Osteoblast (primary cell): ENCODE results near the gene BRF1. TPM values are rescaled to one million over a fixed set of nuclear protein-coding genes. Genes with fewer than 3 reads are reported as not detected.

Experiments
- DNase-seq: peaks from one replicate; pipeline ENCODE4 v3.0.0; 2011; ENCODE audit warnings: low spot score, mixed read lengths; ENCODE audit not compliant: insufficient read length; ENCODE audit errors: missing footprints
- H2AFZ ChIP-seq: 2 replicates; pipeline ENCODE4 v1.6.0; 2011; ENCODE audit warnings: mild to moderate bottlenecking, low read length
- H3K27ac ChIP-seq: 2 replicates; pipeline ENCODE4 v1.5.1; 2011; ENCODE audit warnings: mild to moderate bottlenecking, low read depth, low read length, moderate library complexity
- H3K27me3 ChIP-seq: 2 replicates; pipeline ENCODE4 v1.6.0; 2012; ENCODE audit warnings: mild to moderate bottlenecking, control low read depth, inconsistent platforms, low read length, moderate library complexity; ENCODE audit not compliant: insufficient read depth
- H3K36me3 ChIP-seq: 2 replicates; pipeline ENCODE4 v1.5.1; 2011; ENCODE audit warnings: mild to moderate bottlenecking, low read length, control low read depth, moderate library complexity; ENCODE audit not compliant: insufficient read depth
- H3K4me1 ChIP-seq: 2 replicates; pipeline ENCODE4 v1.5.1; 2011; ENCODE audit warnings: mild to moderate bottlenecking, low read length, control low read depth, moderate library complexity; ENCODE audit not compliant: insufficient read depth
- H3K4me2 ChIP-seq: 2 replicates; pipeline ENCODE4 v1.6.0; 2011; ENCODE audit warnings: mild to moderate bottlenecking, low read length; ENCODE audit not compliant: insufficient read depth
- H3K4me3 ChIP-seq: fragments of 200-600 bp; sonication (generic); 3 replicates; pipeline ENCODE4 v1.5.1; 2012; ENCODE audit warnings: mild to moderate bottlenecking, low read length, inconsistent platforms; ENCODE audit not compliant: insufficient read depth
- H3K79me2 ChIP-seq: 2 replicates; pipeline ENCODE4 v1.6.0; 2012; ENCODE audit warnings: mild to moderate bottlenecking, low read length, control low read depth, inconsistent platforms; ENCODE audit not compliant: insufficient read depth
- H3K9me3 ChIP-seq: 2 replicates; pipeline ENCODE4 v1.5.1; 2011; ENCODE audit warnings: low read depth, low read length, control low read depth
- H4K20me1 ChIP-seq: 2 replicates; pipeline ENCODE4 v1.6.0; 2012; ENCODE audit warnings: mild to moderate bottlenecking, low read length, control low read depth; ENCODE audit not compliant: insufficient read depth
- total RNA-seq: library from RNA; depleted of rRNA; stranded (reverse); fragments of >200 nt; gene quantifications from 2 replicates; pipeline ENCODE4 v1.2.3, GENCODE V29; 2012
- TF ChIP-seq, protein P1 (sequence below): IDR thresholded peaks from 2 replicates; pipeline ENCODE4 v1.5.1; 2011; ENCODE audit warnings: mild to moderate bottlenecking, low read depth, low read length, moderate library complexity; ENCODE audit errors: extremely low read depth

The BRF1 gene
- total RNA-seq, 1 donor: 34.4 TPM

- H3K9me3 ChIP-seq: no peaks in the 10 kb centered on the region
- H3K27me3 ChIP-seq: peaks cover 21% of the 10 kb centered on the region
- H3K79me2 ChIP-seq: no peaks in the 10 kb centered on the region
- H2AFZ ChIP-seq: no peak overlapping the region
- H3K36me3 ChIP-seq: no peaks in the 10 kb centered on the region
- no peak for DNase-seq
- no peak overlapping the region for H3K4me2 ChIP-seq
- H3K27ac ChIP-seq: no peak overlapping the region
- no peaks in the 10 kb centered on the region for H4K20me1 ChIP-seq
- H3K4me1 ChIP-seq: no peaks in the 10 kb centered on the region
- TF ChIP-seq, protein P1, sequence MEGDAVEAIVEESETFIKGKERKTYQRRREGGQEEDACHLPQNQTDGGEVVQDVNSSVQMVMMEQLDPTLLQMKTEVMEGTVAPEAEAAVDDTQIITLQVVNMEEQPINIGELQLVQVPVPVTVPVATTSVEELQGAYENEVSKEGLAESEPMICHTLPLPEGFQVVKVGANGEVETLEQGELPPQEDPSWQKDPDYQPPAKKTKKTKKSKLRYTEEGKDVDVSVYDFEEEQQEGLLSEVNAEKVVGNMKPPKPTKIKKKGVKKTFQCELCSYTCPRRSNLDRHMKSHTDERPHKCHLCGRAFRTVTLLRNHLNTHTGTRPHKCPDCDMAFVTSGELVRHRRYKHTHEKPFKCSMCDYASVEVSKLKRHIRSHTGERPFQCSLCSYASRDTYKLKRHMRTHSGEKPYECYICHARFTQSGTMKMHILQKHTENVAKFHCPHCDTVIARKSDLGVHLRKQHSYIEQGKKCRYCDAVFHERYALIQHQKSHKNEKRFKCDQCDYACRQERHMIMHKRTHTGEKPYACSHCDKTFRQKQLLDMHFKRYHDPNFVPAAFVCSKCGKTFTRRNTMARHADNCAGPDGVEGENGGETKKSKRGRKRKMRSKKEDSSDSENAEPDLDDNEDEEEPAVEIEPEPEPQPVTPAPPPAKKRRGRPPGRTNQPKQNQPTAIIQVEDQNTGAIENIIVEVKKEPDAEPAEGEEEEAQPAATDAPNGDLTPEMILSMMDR: no peak
- no peak overlapping the region for H3K4me3 ChIP-seq
These were observed 129.7 kb downstream of the BRF1 start for GRCh38 chr14:105171004-105171673.

- Histone ChIP-seq H3K36me3 (no peaks in the 10 kb centered on the region), H4K20me1 (no peaks in the 10 kb centered on the region), H3K9me3 (no peaks in the 10 kb centered on the region), H3K4me1 (no peaks in the 10 kb centered on the region), H3K27ac (no peak overlapping the region), H2AFZ (no peak overlapping the region), H3K4me3 (no peak overlapping the region), H3K79me2 (no peaks in the 10 kb centered on the region), H3K27me3 (peaks cover 21% of the 10 kb centered on the region), H3K4me2 (no peak overlapping the region)
- TF ChIP-seq, protein P1: no peak
- no peak for DNase-seq
These were observed 130.8 kb downstream of the BRF1 start for GRCh38 chr14:105169776-105170655.

GRCh38 chr14:105168979-105169507 is 131.8 kb downstream of the BRF1 start:
- H3K27me3 ChIP-seq: peaks cover 21% of the 10 kb centered on the region
- no peak overlapping the region for H2AFZ ChIP-seq
- H4K20me1 ChIP-seq: no peaks in the 10 kb centered on the region
- no peaks in the 10 kb centered on the region for H3K9me3 ChIP-seq
- no peaks in the 10 kb centered on the region for H3K36me3 ChIP-seq
- no peak overlapping the region for H3K4me2 ChIP-seq
- no peak overlapping the region for H3K4me3 ChIP-seq
- no peak overlapping the region for H3K27ac ChIP-seq
- no peaks in the 10 kb centered on the region for H3K4me1 ChIP-seq
- TF ChIP-seq, protein P1: no peak
- DNase-seq: no peak
- H3K79me2 ChIP-seq: no peaks in the 10 kb centered on the region

- H3K4me3 ChIP-seq: no peak within 1 kb of the TSS
These were observed 132.3 kb downstream of the BRF1 start, which contains the start of gene JAG2 for GRCh38 chr14:105168496-105168978. JAG2 (minus strand) TSS chr14:105168776; CDS start chr14:105168420, 356 bp downstream.

More at GRCh38 chr14:105168496-105168978, 132.3 kb downstream of the BRF1 start, which contains the start of gene JAG2:
- Histone ChIP-seq H3K27me3 (peaks cover 21% of the 10 kb centered on the region), H3K36me3 (no peaks in the 10 kb centered on the region), H3K9me3 (no peaks in the 10 kb centered on the region), H4K20me1 (no peaks in the 10 kb centered on the region), H3K79me2 (no peaks in the 10 kb centered on the region), H2AFZ (no peak within 1 kb of the TSS), H3K4me2 (no peak within 1 kb of the TSS), H3K4me1 (no peaks in the 10 kb centered on the region), H3K27ac (no peak within 1 kb of the TSS)
- DNase-seq: no peak
- TF ChIP-seq, protein P1: no peak
